ENCODE data around the gene GAA. TPM values are rescaled to one million over a fixed set of nuclear protein-coding genes. Genes with fewer than 3 reads are reported as not detected.

GAA gene
- total and polyA plus RNA-seq, 2 of the 13 experiments (the other 11 are each of a cell fraction or from before 2014, with no cell fraction given): 21.6 to 36.4 TPM

DNA sequence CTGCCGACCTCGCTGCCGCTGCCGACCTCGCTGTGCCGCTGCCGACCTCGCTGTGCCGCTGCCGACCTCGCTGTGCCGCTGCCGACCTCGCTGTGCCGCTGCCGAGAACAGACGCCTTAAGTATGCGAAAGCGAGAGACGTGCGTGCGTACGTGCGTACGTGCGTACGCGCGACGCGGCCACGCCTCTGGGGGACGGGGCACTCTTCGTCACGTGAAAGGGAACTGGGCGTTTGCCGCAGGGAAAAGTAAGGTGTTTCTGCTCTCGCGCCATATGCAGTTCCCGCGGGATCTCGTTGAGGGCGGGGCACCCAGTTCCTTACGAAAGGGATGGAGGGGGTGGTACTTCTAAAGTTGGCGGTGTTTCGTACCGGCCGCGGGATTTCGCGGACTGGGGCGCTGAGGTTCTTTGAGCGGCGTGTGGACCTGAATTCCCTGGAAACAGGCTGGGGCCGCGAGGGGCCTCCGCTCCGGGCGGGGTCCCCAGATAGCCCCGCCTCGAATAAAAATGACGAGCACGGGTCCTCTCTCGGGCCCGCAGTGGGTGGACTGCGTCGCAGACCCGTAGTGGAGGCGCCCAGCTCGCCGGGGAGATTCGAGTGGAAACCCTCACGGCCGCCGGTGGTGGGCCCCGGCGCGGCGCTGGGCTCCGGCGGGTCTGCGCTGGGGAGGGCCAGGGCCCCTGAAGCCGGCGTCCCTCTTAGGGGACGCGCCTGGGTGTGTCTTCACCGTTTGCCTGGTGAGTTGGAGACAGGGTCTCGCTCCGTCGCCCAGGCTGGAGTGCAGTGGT is 45.8 kb downstream of the GAA start, which contains the start of gene EIF4A3 (continued):
- no peak for TF ChIP-seq HNF4G (IDR thresholded peaks at IDR 0.05; ENCODE audit: borderline replicate concordance, low read depth, low read length)
- TF ChIP-seq HNF4G (CRISPR knock-in tag; IDR thresholded peaks at IDR 0.05; ENCODE audit: borderline replicate concordance, low read depth): peak; percentile 27; the same call in 1 of the 2 replicates
- TF ChIP-seq ZNF274 (CRISPR knock-in tag; IDR thresholded peaks at IDR 0.05): peak; percentile 89
- TF ChIP-seq ZNF101 (CRISPR knock-in tag; IDR thresholded peaks at IDR 0.05; ENCODE audit: borderline replicate concordance, low read depth): peak; percentile 76; the same call in 1 of the 2 replicates
- TF ChIP-seq ONECUT2 (CRISPR knock-in tag; IDR thresholded peaks at IDR 0.05): no peak; the same call in 1 of the 2 replicates
- TF ChIP-seq, protein P1, sequence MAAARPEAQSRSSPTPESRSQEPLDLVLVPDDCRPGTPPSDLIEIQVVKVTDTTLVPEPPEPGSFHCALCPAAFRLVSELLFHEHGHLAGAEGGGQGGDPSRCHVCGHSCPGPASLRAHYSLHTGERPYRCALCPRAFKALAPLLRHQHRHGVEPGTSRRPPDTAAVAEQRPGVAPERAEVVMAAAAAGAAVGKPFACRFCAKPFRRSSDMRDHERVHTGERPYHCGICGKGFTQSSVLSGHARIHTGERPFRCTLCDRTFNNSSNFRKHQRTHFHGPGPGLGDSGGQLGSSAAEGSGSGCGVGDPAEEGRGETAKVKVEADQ (CRISPR knock-in tag; IDR thresholded peaks at IDR 0.05; ENCODE audit: borderline replicate concordance): peak; percentile 74; the same call in 1 of the 2 replicates
- TF ChIP-seq MAFK (conservative IDR thresholded peaks at IDR 0.05 in 1 of 2, IDR thresholded peaks at IDR 0.05 in 1 of 2; ENCODE audit: low read length in 2 of 2): no peak
- TF ChIP-seq ARID2 (CRISPR knock-in tag; IDR thresholded peaks at IDR 0.05; ENCODE audit: borderline replicate concordance): peak; percentile 87
- no peak for TF ChIP-seq HHEX (CRISPR knock-in tag; IDR thresholded peaks at IDR 0.05)
- TF ChIP-seq, protein P2, sequence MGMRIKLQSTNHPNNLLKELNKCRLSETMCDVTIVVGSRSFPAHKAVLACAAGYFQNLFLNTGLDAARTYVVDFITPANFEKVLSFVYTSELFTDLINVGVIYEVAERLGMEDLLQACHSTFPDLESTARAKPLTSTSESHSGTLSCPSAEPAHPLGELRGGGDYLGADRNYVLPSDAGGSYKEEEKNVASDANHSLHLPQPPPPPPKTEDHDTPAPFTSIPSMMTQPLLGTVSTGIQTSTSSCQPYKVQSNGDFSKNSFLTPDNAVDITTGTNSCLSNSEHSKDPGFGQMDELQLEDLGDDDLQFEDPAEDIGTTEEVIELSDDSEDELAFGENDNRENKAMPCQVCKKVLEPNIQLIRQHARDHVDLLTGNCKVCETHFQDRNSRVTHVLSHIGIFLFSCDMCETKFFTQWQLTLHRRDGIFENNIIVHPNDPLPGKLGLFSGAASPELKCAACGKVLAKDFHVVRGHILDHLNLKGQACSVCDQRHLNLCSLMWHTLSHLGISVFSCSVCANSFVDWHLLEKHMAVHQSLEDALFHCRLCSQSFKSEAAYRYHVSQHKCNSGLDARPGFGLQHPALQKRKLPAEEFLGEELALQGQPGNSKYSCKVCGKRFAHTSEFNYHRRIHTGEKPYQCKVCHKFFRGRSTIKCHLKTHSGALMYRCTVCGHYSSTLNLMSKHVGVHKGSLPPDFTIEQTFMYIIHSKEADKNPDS (CRISPR knock-in tag; IDR thresholded peaks at IDR 0.05): peak; percentile 90
- peak; percentile 66; the same call in 1 of the 2 replicates for TF ChIP-seq ZNF331 (CRISPR knock-in tag; IDR thresholded peaks at IDR 0.05)
- peak; percentile 91 for TF ChIP-seq KMT2A (CRISPR knock-in tag; IDR thresholded peaks at IDR 0.05)
- TF ChIP-seq, protein P3, sequence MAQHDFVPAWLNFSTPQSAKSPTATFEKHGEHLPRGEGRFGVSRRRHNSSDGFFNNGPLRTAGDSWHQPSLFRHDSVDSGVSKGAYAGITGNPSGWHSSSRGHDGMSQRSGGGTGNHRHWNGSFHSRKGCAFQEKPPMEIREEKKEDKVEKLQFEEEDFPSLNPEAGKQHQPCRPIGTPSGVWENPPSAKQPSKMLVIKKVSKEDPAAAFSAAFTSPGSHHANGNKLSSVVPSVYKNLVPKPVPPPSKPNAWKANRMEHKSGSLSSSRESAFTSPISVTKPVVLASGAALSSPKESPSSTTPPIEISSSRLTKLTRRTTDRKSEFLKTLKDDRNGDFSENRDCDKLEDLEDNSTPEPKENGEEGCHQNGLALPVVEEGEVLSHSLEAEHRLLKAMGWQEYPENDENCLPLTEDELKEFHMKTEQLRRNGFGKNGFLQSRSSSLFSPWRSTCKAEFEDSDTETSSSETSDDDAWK (CRISPR knock-in tag; IDR thresholded peaks at IDR 0.05): no peak
- peak; percentile 66; the same call in 1 of the 2 replicates for TF ChIP-seq ZNF772 (CRISPR knock-in tag; IDR thresholded peaks at IDR 0.05)
- TF ChIP-seq SETDB1 (CRISPR knock-in tag; IDR thresholded peaks at IDR 0.05; ENCODE audit: borderline replicate concordance): no peak
- TF ChIP-seq TBX2 (CRISPR knock-in tag; IDR thresholded peaks at IDR 0.05; ENCODE audit: borderline replicate concordance): peak; percentile 94
- no peak for TF ChIP-seq EHMT2 (IDR thresholded peaks at IDR 0.05; ENCODE audit: borderline replicate concordance, low read depth, low read length)
- TF ChIP-seq HNRNPH1 (optimal IDR thresholded peaks at IDR 0.05; ENCODE audit: low read depth, low read length): no peak
- TF ChIP-seq ZNF558 (CRISPR knock-in tag; IDR thresholded peaks at IDR 0.05; ENCODE audit: borderline replicate concordance): peak; percentile 90; the same call in 1 of the 2 replicates
- TF ChIP-seq, protein P4, sequence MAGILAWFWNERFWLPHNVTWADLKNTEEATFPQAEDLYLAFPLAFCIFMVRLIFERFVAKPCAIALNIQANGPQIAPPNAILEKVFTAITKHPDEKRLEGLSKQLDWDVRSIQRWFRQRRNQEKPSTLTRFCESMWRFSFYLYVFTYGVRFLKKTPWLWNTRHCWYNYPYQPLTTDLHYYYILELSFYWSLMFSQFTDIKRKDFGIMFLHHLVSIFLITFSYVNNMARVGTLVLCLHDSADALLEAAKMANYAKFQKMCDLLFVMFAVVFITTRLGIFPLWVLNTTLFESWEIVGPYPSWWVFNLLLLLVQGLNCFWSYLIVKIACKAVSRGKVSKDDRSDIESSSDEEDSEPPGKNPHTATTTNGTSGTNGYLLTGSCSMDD (CRISPR knock-in tag; IDR thresholded peaks at IDR 0.05): peak; percentile 63; the same call in 1 of the 2 replicates
- peak; percentile 100 for TF ChIP-seq CCDC6 (CRISPR knock-in tag; IDR thresholded peaks at IDR 0.05)
- TF ChIP-seq ZNF7 (CRISPR knock-in tag; IDR thresholded peaks at IDR 0.05): no peak
- peak; percentile 74; the same call in 1 of the 2 replicates for TF ChIP-seq ZFP90 (CRISPR knock-in tag; IDR thresholded peaks at IDR 0.05; ENCODE audit: borderline replicate concordance)
- TF ChIP-seq SMAD3 (CRISPR knock-in tag; IDR thresholded peaks at IDR 0.05): 0 out of 2 replicates have a peak, but pooled peaks have one; percentile 58
- TF ChIP-seq ZNF761 (CRISPR knock-in tag; conservative IDR thresholded peaks at IDR 0.05): peak; percentile 95

All from HepG2 (cell line).